NCI-H82 treated with DMSO at 0.1 percent for 48 hours (cell line): ENCODE results near the gene CNNM1.

Experiments
- DNase-seq: peaks from one replicate; lab custom pipeline; 2025; ENCODE audit not compliant: unreplicated experiment; lab: John Stamatoyannopoulos, UW

Gene CNNM1

GRCh38 chr10:99412099-99412498 is 82.9 kb downstream of the CNNM1 start:
- DNase-seq: no peak

DNA sequence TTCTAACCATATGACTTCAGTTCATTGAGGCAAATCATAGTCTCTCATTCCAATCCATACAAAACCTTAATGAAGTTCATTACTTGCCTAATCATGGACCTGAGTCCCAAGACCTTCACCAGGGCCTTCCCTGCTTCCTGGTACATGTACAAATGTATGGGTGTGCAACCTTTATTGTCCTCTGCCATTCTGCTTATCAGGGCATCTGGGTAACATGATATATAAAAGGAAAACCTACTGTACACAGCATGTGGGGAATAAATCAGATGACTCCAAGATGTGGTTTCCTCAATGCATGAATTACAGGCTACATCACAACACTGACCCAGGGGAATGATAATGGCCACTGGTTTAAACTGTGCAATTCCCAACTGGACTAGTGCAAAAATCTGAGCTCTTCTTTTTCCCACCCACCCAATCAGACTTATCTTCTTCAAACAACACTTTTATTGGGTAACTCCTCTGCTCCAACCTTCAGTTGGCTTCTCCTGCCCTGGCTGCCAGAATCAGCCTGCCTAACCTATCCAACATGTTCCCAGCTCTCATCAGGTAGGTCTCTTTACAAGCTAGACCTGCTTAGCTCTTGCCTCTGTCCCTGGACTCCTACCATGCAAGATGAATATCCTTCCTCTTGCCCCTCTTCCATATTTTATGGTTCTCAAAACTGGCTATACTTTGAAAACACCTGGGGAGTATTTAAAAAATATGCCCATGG is 89.9 kb downstream of the CNNM1 start:
- no peak for DNase-seq

DNA sequence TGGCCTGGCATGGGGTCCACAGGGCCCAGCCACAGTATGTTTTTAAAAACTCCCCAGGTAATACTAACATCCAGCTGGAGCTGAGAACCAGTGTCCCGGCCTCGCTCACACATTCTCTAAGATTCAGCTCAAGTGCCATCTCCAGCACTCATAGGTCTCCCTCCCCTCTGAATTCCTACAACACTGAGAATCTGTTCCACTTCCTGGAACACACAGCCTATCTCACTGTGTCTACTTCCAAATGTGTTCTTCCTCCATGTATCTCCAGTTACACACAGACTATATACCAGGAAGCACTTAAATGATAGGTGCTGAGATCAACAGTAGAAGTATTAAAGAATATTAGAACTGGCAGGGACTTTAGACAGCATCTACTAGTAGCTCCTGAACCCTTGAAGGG is 90.5 kb downstream of the CNNM1 start:
- DNase-seq: no peak

GRCh38 chr10:99421233-99421739 is 92.1 kb downstream of the CNNM1 start:
- no peak for DNase-seq

GRCh38 chr10:99422529-99423096 is 93.5 kb downstream of the CNNM1 start:
- no peak for DNase-seq

- no peak for DNase-seq
Observed at GRCh38 chr10:99424656-99425055, 95.5 kb downstream of the CNNM1 start.

GRCh38 chr10:99425204-99425603 is 96.0 kb downstream of the CNNM1 start:
- no peak for DNase-seq

- no peak for DNase-seq
Observed at GRCh38 chr10:99426689-99427088, 97.5 kb downstream of the CNNM1 start.

GRCh38 chr10:99427566-99428190 is 98.5 kb downstream of the CNNM1 start:
- no peak for DNase-seq

- DNase-seq: no peak
Observed at GRCh38 chr10:99429517-99430095, 100.5 kb downstream of the CNNM1 start.

DNA sequence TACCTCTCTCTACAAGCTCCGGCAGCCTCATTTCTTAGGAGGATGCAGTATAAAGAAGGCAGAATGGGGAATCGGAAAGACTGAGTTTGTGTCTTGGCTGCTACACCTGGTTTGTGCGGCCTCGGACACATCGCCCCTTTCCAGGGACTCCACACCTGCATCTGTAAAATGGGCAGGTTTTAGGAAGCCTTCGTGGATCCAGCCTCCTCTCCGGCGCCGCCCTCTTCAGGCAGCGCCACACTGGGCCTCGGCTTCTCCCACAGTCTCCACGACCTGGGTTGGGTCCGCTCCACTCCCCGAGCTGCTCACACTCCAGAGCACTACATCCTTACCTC is 100.9 kb downstream of the CNNM1 start:
- no peak for DNase-seq

- DNase-seq: peak; percentile 93
Observed at GRCh38 chr10:99430451-99431189, 101.5 kb downstream of the CNNM1 start, which contains the start of gene GOT1. GOT1 (minus strand) TSS chr10:99430624; CDS start chr10:99430565, 59 bp downstream.

DNA sequence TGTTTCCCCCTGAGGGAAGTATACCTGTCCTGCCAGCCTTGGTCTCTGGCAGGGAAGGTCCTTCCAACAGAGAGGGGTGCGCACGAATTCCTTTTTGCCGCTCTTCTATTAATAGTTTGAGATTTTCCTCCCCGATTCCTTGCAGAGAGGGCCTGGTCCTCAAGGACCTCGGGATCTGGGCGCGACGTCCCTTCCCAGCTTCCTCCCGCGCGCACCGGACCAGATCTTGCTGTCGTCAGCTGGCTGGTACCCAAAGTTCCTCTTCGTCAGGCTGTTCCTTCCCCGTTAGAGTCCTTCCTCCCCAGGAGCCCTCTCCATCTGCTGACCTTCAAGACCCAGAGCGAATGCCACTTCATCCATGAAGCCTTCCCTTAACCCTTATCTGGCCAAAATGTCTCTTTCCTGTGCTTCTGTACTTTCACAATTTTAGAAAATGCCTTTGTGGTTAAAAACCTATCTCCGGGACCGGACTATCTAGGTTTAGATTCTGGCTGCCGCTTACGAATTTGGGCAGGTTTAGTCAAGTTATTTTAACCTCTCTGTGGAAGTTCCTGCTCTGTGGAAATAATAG is 102.1 kb downstream of the CNNM1 start:
- no peak for DNase-seq

- no peak for DNase-seq
Observed at GRCh38 chr10:99432047-99432446, 102.9 kb downstream of the CNNM1 start.

GRCh38 chr10:99432881-99433280 is 103.7 kb downstream of the CNNM1 start:
- DNase-seq: no peak

- DNase-seq: no peak
Observed at GRCh38 chr10:99433378-99434020, 104.3 kb downstream of the CNNM1 start.

- peak; percentile 50 for DNase-seq
Observed at GRCh38 chr10:99435986-99436638, 107.0 kb downstream of the CNNM1 start.

DNA sequence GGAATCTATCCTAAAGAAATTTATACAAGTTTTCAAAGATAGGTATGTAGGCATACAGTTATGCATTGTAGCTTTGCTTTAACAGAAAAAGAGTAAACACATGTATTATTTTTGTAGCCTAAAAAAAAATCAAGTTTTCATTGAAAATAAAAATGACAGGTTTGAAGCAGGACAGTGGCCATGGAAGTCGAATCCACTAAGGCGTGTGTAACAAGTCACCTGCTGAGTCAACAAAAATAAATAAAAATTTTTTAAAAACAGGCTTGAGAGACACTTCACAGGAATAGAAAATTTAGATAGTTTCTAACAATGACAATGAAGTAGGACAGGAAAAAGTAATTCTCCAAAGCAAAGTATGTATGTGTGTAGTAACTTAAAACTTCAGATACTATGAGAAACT is 109.7 kb downstream of the CNNM1 start:
- DNase-seq: no peak

DNA sequence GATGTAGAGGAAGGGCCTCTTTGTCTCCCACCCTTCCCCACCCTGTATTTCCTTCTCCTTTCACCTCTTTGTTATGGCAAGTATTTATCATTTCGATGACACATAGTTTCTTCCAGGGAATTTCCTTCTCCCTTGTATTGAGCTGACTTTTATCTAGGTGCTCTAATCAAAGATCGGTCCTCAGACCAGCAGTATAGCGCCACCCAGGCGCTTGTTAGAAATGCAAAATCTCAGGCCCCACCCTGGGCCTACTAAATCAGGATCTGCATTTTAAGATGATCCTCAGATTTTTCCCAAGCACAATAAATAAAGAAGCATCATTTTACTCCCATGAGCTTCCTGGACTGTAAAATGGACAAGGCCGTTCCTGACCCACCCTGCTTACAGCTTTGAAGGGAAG is 113.2 kb downstream of the CNNM1 start:
- DNase-seq: no peak

GRCh38 chr10:99443500-99443899 is 114.3 kb downstream of the CNNM1 start:
- no peak for DNase-seq
